Measurements from ENCODE around the gene JRKL. TPM values are rescaled to one million over a fixed set of nuclear protein-coding genes. Genes with fewer than 3 reads are reported as not detected.

Gene JRKL
- total RNA-seq, result 5.1 and 6.8 TPM in 2 replicates

DNA sequence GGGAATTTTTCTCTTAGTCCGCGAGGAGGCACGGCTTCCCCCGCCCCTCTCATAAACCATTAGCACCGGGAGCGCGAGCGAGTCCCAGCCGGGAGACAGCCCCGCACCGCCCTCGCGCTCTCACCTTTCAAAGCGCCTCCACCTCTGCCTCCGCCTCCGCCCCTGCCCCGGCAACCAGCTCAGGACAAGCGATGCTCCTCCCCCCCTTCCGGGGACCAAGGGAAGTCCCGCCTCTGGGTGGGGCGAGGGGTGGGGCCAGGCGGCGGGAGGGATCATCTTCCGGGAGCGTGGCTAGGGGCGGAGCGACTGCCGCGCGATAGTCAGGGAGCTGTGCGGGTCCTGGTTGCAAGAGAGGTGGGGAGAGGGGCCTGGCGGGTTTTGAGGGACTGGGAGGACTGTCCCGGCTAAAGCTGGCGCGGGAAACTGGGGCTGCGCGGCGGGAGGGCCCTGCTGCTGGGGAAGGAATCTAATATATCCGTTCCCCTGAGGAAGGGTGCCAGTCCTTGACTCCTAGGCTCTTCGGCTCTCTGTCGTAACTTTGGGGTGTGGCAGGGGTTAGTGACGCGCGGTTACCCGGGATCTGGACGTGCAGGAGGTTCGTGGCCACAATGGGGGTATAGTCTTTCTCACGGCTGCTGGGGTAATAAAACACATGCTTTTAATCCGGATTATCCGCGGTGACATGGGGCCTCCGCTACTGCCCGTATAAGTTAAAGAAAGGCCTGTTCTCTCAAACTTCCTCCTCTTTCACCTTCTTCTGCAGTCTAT lies at the start of gene JRKL, which contains the start of gene CCDC82:
TSS of gene JRKL (plus strand) at position 294 of the 768 bp plus-strand sequence. CDS start 637 bp downstream, outside the sequence.
TSS of gene CCDC82 (minus strand) at position 193 of the 768 bp plus-strand sequence. CDS start 5,165 bp downstream, outside the sequence.

DNA sequence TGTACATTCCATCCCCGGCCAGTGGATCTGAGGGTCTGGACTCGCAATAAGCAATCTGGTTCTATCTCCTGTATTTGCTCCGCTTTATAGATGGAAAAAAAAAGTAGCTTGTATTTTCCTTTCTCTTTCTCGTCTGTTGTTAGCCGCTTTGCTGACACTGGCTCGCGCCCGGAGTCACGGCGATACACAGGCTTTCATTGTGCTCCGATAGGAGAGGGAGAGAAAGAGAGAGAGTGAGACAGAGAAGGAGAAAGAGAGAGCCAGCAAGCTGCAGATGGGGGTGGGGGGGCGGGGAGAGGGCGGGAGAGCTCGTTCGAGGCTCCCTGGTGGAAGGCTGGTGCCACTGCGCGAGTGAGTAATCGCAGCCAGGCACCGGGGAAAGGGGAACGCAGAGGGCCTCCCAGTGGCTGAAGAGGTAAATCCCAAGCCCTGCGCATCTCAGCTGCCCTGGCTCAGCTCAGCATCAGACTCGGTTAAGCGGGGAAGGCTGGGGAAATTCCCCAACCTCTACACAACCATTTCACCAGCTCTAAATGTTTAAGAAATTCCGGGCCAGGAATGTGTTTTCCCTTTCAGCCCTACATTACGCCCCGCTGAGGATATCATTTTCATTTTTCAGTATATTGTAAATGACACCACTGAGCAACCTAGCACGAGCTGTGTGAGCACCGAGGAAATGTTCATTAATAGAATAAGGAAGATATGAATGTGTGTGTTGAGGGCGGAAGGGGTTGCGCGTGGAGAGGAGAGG lies 46.7 kb upstream of the JRKL start, which contains the start of gene MAML2:
TSS of gene MAML2 (minus strand) at position 235 of the 751 bp plus-strand sequence. CDS start 1,300 bp downstream, outside the sequence.

Other genes starting within 250 kb of the JRKL start
- 20.0 and 21.4 TPM in 2 replicates for gene MAML2, start 46.8 kb upstream of the JRKL start, total RNA-seq
- 4.9 and 6.8 TPM in 2 replicates for gene CCDC82, start 101 bp upstream of the JRKL start, total RNA-seq